Endothelial cell of umbilical vein (primary cell): Measurements from ENCODE around the gene FAM13B. TPM values are rescaled to one million over a fixed set of nuclear protein-coding genes. Genes with fewer than 3 reads are reported as not detected.

Source experiments
- BruUV-seq: library from RNA; stranded (reverse); fragments of 400-500 nt; replicated peaks from 2 replicates; lab custom pipeline; 2021; lab: Mats Ljungman, UMichigan
- CTCF ChIA-PET: fragments of 300-600, 350-600 bp; sonication (Branson Sonifier 250); formaldehyde crosslinking; loops from one replicate; lab custom pipeline; 2021; ENCODE audit warnings: antibody characterized with exemption, inconsistent platforms; lab: Charles Lee
- POLR2A ChIA-PET: fragments of 300-600, 350-600 bp; sonication (Branson Sonifier 250); formaldehyde crosslinking; loops from one replicate; lab custom pipeline; 2021; ENCODE audit warnings: antibody characterized with exemption, inconsistent platforms; lab: Charles Lee
- DNase-seq: peaks from one replicate; pipeline ENCODE4 v3.0.0-alpha.2; 2011; ENCODE audit warnings: low read depth, low spot score
- FAIRE-seq: peaks from 2 replicates; lab custom pipeline; 2011; peaks lifted over from hg19 to GRCh38; lab: Jason Lieb, UNC
- H2AFZ ChIP-seq: 2 replicates; pipeline ENCODE4 v1.6.0; 2012; ENCODE audit warnings: low read depth, low read length, control low read depth, inconsistent platforms
- H3K27ac ChIP-seq: 2 replicates; pipeline ENCODE4 v1.5.1; 2011; ENCODE audit warnings: low read depth, mild to moderate bottlenecking, control low read depth, low read length, moderate library complexity; ENCODE audit not compliant: insufficient read depth
- H3K27me3 ChIP-seq, 2 experiments: 2 replicates each; pipeline versions ENCODE4 v1.6.0 to v1.6.1; 2011; ENCODE audit warnings: low read length in 2 of 2, mixed read lengths in 1 of 2; ENCODE audit not compliant: control insufficient read depth in 2 of 2, insufficient read depth in 2 of 2
- H3K36me3 ChIP-seq, 2 experiments: 2 replicates in 1 of 2; 3 replicates in 1 of 2; pipeline ENCODE4 v1.5.1; 2011; ENCODE audit warnings: low read length in 2 of 2, mild to moderate bottlenecking in 1 of 2, moderate library complexity in 1 of 2; ENCODE audit not compliant: control insufficient read depth in 2 of 2, insufficient read depth in 2 of 2; ENCODE audit errors: extremely low read depth in 1 of 2
- H3K4me1 ChIP-seq: 3 replicates; pipeline ENCODE4 v1.5.1; 2011; ENCODE audit warnings: mild to moderate bottlenecking, low read length; ENCODE audit not compliant: control insufficient read depth, insufficient read depth; ENCODE audit errors: extremely low read depth
- H3K4me2 ChIP-seq: 2 replicates; pipeline ENCODE4 v1.6.1; 2011; ENCODE audit warnings: low read length, control low read depth, mixed read lengths; ENCODE audit not compliant: insufficient read depth
- H3K4me3 ChIP-seq, 3 experiments: fragments of 200-600 bp in 1 of 3; sonication (generic), shearing (Covaris generic) in 1 of 3; replicated peaks in 1 of 3; 2 replicates each; pipeline ENCODE4 v1.5.1; 2011 to 2016; ENCODE audit warnings: control low read depth in 3 of 3, low read length in 3 of 3, mild to moderate bottlenecking in 2 of 3, inconsistent platforms in 1 of 3, low read depth in 1 of 3, moderate library complexity in 1 of 3; ENCODE audit not compliant: insufficient read depth in 1 of 3
- H3K79me2 ChIP-seq: 2 replicates; pipeline ENCODE4 v1.6.0; 2012; ENCODE audit warnings: low read length, inconsistent platforms; ENCODE audit not compliant: control insufficient read depth, insufficient read depth
- H3K9ac ChIP-seq: replicated peaks from 2 replicates; pipeline ENCODE3; 2011; ENCODE audit warnings: low read length, control low read depth; ENCODE audit not compliant: insufficient read depth; ENCODE audit errors: extremely low read depth
- H3K9me1 ChIP-seq: replicated peaks from 3 replicates; pipeline ENCODE4 v1.6.0; 2011; ENCODE audit warnings: mild to moderate bottlenecking, low read length; ENCODE audit not compliant: control insufficient read depth, insufficient read depth; ENCODE audit errors: extremely low read depth
- H3K9me3 ChIP-seq: replicated peaks from 2 replicates; pipeline ENCODE4 v1.5.1; 2012; ENCODE audit warnings: low read length, inconsistent platforms; ENCODE audit not compliant: control insufficient read depth, insufficient read depth
- H4K20me1 ChIP-seq: replicated peaks from 2 replicates; pipeline ENCODE3; 2011; ENCODE audit warnings: mild to moderate bottlenecking, low read length; ENCODE audit not compliant: control insufficient read depth, insufficient read depth; ENCODE audit errors: extremely low read depth
- EZH2 ChIP-seq: IDR thresholded peaks from 2 replicates; pipeline ENCODE4 v1.6.1; 2012; ENCODE audit warnings: borderline replicate concordance, low read depth, mild to moderate bottlenecking, moderate library complexity, low read length, inconsistent platforms; ENCODE audit not compliant: severe bottlenecking
- FOS ChIP-seq: IDR thresholded peaks from 2 replicates; pipeline ENCODE4 v1.6.1; 2011; ENCODE audit warnings: mild to moderate bottlenecking, low read length, moderate library complexity, borderline replicate concordance; ENCODE audit not compliant: insufficient read depth
- GATA2 ChIP-seq: IDR thresholded peaks from 2 replicates; pipeline ENCODE4 v1.7.0; 2011; ENCODE audit warnings: low read depth, mild to moderate bottlenecking, moderate library complexity, mixed read lengths, low read length; ENCODE audit not compliant: insufficient read length, insufficient read depth
- JUN ChIP-seq: IDR thresholded peaks from 2 replicates; pipeline ENCODE4 v1.6.1; 2011; ENCODE audit warnings: borderline replicate concordance, low read depth; ENCODE audit not compliant: insufficient read length, insufficient read depth
- MYC ChIP-seq: IDR thresholded peaks from one replicate; pipeline ENCODE4 v1.6.1; 2011; ENCODE audit warnings: mild to moderate bottlenecking, low read depth, low read length
- POLR2A ChIP-seq: IDR thresholded peaks from 2 replicates; pipeline ENCODE4 v1.6.1; 2012; ENCODE audit warnings: low read depth, mild to moderate bottlenecking, control low read depth, low read length
- POLR2AphosphoS5 ChIP-seq: IDR thresholded peaks from 2 replicates; pipeline ENCODE4 v1.6.1; 2012; ENCODE audit warnings: low read depth, mild to moderate bottlenecking, control low read depth, low read length, moderate library complexity; ENCODE audit not compliant: insufficient read depth
- dilution Hi-C: fragments of 300-500 bp; cut with MboI; formaldehyde crosslinking; loops from one replicate; pipeline ENCODE4 v1.15.0; 2019; ENCODE audit warnings: low sequenced_read_pairs; ENCODE audit not compliant: extremely low pct_ligation_motif_present
- intact Hi-C: fragments of 100-400 bp; cut with micrococcal nuclease; formaldehyde crosslinking; loops from one replicate; pipeline ENCODE4 v1.10.0; 2022
- polyA plus RNA-seq, 4 experiments: library from polyadenylated mRNA; depleted of rRNA in 3 of 4; stranded (reverse) in 3 of 4; unstranded in 1 of 4; fragments of >200 nt; gene quantifications; 2 replicates each; pipeline versions ENCODE4 v1.2.1 to v1.2.3, GENCODE V29; 2011 to 2012; ENCODE audit warnings: missing spikeins in 1 of 4
- total RNA-seq: library from RNA; stranded (reverse); gene quantifications from 2 replicates; pipeline ENCODE4 v1.2.3, GENCODE V29; 2021

The FAM13B gene
- total and polyA plus RNA-seq, 2 donors (not counting 3 experiments of a cell fraction or from before 2014, with no cell fraction given): 8.7 to 25.4 TPM

DNA sequence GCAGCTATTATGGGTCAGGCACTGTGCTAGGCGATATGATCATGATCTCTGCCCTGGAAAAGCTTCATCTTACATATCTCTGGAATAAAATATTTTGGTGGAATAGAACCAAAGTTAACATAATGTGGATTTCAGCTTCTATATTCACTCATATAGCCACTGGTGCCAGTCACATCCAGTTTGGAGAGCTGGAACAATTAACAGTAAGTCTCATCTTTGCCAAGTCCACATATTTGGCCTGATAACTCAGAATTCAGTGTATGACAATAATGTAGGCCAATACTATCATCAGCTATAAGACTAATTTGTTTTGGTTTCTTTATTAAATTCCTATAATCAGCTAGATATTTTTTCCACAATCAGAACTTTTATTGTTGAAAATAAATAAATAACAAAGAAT lies 5.9 kb upstream of the FAM13B start:
- dilution Hi-C loops: no loop called here
- no peak overlapping the region for H3K4me2 ChIP-seq
- H3K79me2 ChIP-seq: no peaks in the 10 kb centered on the region
- no peaks in the 10 kb centered on the region for H3K27me3 ChIP-seq
- no peak for FAIRE-seq
- H3K9me3 ChIP-seq: no peaks in the 10 kb centered on the region
- H3K4me1 ChIP-seq: no peaks in the 10 kb centered on the region
- H3K9me1 ChIP-seq: no peaks in the 10 kb centered on the region
- POLR2A ChIA-PET: no interaction called here
- H3K9ac ChIP-seq: no peak overlapping the region
- DNase-seq: no peak
- intact Hi-C loops: loop anchor here (10.0 kb wide), 1 partner anchor 414 kb away; no protein-coding TSS in a partner anchor
- no peaks in the 10 kb centered on the region for H4K20me1 ChIP-seq
- CTCF ChIA-PET: interaction anchor here (0.9 to 3.8 kb wide), 6 partner anchors 24 to 260 kb away, joined by 3 to 19 read pairs (median 6); no protein-coding TSS in a partner anchor
- H3K36me3 ChIP-seq: no peaks in the 10 kb centered on the region
- H3K4me3 ChIP-seq: no peak overlapping the region
- TF ChIP-seq EZH2 (no peak), GATA2 (no peak), JUN (no peak), FOS (no peak)
- no TSS peak for BruUV-seq
- no peak overlapping the region for H2AFZ ChIP-seq
- H3K27ac ChIP-seq: no peak overlapping the region

DNA sequence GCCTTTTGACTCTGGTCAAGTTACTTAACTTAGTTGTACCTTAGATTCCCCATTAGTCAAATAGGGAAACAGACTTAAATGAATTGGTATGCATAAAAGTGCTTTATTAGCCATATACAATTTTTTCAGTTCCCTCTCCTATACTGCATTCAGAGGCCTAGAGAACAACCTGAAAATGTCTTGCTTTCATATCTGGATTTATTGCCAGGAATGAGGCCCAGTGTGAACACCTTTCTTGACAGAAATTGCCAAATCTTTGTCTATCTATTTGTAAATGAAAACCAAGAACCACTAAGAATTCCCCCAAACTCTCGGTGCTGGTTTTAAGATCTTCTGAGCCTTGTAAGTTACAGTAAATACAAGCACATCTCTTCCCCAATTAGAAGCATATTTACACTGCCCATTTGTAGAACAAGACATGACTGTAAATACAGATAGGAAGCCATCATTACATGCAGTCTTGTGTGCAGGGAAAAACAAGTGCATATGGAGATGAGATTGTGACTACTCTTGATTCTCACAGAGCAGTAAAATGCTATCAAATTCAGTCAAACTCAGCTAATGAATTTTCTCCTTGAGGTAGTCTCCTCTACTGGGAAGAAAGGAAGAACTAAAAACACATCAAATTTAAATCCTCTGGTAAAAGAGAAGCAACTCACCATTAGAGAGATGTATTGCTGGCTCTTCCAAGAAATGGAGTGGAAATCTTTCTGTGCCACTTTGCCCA lies 5.2 kb upstream of the FAM13B start:
- CTCF ChIA-PET: interaction anchor here (0.9 to 5.3 kb wide), 8 partner anchors 25 to 409 kb away, joined by 3 to 152 read pairs (median 12); no protein-coding TSS in a partner anchor
- Histone ChIP-seq H3K4me1 (peaks cover 6% of the 10 kb centered on the region), H3K27ac (no peak overlapping the region), H3K79me2 (no peaks in the 10 kb centered on the region), H3K27me3 (no peaks in the 10 kb centered on the region), H3K4me3 (no peak overlapping the region), H4K20me1 (no peaks in the 10 kb centered on the region), H3K9me3 (no peaks in the 10 kb centered on the region), H3K9me1 (no peaks in the 10 kb centered on the region), H2AFZ (no peak overlapping the region), H3K9ac (no peak overlapping the region), H3K36me3 (no peaks in the 10 kb centered on the region), H3K4me2 (no peak overlapping the region)
- FAIRE-seq (no peak), DNase-seq (no peak)
- TF ChIP-seq GATA2 (no peak), POLR2A (no peak), JUN (no peak), MYC (no peak), POLR2AphosphoS5 (no peak)
- intact Hi-C loops: loop anchor here (10.0 kb wide), 1 partner anchor 413 kb away; no protein-coding TSS in a partner anchor
- dilution Hi-C loops: no loop called here
- POLR2A ChIA-PET: no interaction called here
- no TSS peak for BruUV-seq
